KBM-7 (cell line): ENCODE measurements around the gene TBPL1.
A peak's percentile ranks its signal among the peaks of the same experiment; 100 is the strongest.
"Not testable (repeated sequence)": the region's sequence is repeated elsewhere in the genome, so short reads cannot be mapped to it uniquely, and the experiment has no call there.

Experiments used
- DNase-seq: peaks from one replicate; pipeline ENCODE4 v3.0.0-alpha.2; 2015
- in situ Hi-C: fragments of 300-500 bp; cut with MboI; formaldehyde crosslinking; loops from 2 replicates; pipeline ENCODE4 v1.14.3; 2020; ENCODE audit warnings: low sequenced_read_pairs, low pct_unique_long_range_greater_than_20kb, mixed read lengths

Gene TBPL1

DNA sequence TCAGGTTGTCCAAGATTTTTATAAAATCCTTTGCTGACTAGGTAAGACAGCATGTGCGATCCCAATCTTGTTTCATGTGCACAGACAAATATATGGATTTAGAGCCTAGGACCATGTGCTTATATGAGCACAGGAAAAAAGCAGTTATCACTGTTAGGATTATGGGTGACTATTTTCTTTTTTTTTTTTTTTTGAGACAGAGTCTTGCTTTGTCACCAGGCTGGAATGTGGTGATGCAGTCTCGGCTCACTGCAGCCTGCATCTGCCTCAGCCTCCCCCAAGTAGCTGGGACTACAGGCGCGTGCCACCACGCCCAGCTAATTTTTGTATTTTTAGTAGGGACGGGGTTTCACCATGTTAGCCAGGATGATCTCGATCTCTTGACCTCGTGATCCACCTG lies 14.8 kb downstream of the TBPL1 start:
- in situ Hi-C loops, DNase-seq: not testable (repeated sequence)

GRCh38 chr6:133969285-133969920 lies 16.4 kb downstream of the TBPL1 start:
- in situ Hi-C loops: no loop called here
- no peak for DNase-seq

DNA sequence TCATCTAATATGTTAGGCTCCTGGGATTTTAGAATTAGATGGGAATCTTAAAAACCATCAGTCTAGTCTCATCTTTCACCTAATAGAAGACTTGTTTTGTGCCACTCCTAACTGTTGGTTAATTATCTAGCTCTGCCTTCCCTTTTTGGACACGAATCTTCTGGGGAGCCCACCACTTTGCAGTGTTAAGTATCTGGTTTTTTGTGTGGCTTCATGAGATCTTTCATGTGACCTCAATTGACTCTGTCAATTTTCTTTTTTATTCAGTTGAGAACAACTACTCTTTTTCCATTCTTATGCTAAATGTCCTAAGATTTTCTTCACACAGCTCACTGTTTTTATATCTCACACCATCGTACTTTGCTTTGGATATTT lies 16.9 kb downstream of the TBPL1 start:
- in situ Hi-C loops: no loop called here
- DNase-seq: no peak

GRCh38 chr6:133971861-133972260 lies 18.8 kb downstream of the TBPL1 start:
- no peak for DNase-seq
- in situ Hi-C loops: no loop called here

GRCh38 chr6:133972388-133972787 lies 19.4 kb downstream of the TBPL1 start:
- no peak for DNase-seq
- in situ Hi-C loops: no loop called here

DNA sequence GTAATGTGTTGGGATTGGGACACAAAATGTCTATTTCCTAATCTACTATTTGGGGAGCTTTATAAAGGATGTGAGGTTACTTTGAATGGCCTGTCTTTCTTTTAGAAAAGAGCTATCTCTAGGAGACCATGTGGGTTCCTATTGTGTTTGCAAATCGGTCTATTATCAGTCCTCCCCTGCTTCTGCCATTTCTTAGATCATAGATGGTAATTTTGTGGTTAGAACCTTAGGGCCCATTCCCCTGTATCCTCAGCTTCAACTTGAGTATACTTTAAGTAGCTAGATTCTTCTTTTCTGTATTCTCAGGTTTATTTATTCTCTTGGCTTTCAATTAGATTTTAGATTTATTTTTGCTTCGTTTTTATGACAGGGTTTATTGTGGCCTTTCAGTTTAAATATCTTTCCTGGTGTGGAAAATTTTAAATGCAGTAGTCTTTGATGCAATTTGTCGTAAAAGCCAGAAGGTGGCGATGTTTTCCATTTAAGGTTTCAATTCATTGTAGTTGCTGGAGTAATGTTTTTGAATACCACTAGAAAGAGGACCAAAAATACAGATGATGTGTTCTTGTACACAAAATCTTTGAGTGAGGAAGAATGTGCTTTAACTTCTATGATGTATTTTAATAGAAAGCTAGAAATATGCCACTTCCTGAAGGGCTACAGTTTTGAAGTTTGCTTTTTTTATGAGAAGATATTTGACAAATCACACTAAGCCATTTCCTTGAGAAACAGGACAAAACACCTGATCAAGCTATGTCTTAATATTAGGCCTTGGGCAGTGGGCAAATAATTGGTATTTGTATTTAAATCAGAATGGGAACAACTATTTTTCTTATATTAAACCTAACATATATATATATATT lies 20.3 kb downstream of the TBPL1 start:
- in situ Hi-C loops: no loop called here
- peak; percentile 56 for DNase-seq

DNA sequence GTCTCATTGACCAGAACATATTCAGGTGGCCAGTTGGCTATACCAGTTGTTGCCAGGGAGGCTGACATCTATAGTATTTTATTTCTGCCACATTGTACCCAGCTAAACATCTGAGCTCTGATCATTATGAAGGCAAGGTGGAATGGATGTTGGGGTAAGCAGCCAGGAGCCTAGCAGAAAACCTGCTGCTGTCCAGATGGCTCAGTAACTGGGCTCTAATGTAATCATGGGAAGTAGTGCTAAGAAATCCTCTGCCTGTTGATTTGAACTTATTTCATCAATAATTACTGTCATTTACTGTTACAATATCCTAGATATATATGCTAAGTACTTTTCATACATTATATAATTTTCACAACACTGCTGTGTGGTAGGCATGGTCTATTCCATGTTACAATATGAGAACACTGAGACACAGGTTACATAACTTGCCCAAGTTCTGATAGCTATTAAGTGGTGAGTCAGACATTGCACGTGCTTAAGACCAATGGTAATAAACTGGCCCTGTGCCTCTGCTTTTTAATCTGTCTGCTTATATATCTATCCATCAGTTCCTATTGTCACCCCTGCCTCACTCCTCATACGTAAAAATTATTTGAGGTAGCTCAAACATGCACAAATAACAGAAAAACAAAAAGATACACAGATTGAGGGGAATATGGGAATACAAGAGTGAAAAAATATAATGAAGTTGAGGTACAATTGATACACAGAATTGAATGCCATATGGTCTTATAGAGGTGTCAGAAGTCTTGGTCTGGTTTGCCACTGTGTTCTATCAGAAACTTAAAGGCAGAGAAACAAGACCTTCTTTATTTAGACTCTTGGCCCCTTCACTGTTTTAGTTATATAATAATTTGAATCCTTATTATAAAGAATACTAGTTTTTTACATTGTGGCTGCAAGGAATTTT lies 25.2 kb downstream of the TBPL1 start:
- in situ Hi-C loops: no loop called here
- DNase-seq: no peak

- in situ Hi-C loops: no loop called here
- no peak for DNase-seq
These were observed 25.8 kb downstream of the TBPL1 start for GRCh38 chr6:133978896-133979240.

GRCh38 chr6:133979269-133979963 lies 26.4 kb downstream of the TBPL1 start:
- in situ Hi-C loops, DNase-seq: not testable (repeated sequence)

DNA sequence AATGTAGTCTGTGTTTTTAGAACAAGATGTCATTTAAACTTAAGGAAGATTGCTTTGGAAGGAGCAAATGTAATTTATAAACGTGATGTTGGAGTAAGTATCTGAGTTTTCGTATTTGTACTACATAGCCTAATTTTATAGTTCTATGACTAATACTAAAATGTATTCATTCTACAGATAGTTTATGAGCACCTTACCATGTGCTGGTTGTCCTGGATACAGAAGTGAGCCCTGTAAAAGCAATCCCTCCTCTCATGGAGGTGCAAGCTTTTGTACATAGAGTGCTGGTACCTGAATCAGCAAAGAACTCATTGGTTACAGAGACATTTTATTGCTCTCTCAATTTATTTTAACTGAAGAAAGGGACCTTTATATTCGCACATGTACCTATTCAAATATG lies 27.1 kb downstream of the TBPL1 start:
- no peak for DNase-seq
- in situ Hi-C loops: no loop called here

- in situ Hi-C loops: no loop called here
- DNase-seq: peak; percentile 96
These were observed 30.3 kb downstream of the TBPL1 start for GRCh38 chr6:133983099-133983939.

GRCh38 chr6:133985970-133986369 lies 32.9 kb downstream of the TBPL1 start:
- DNase-seq: no peak
- in situ Hi-C loops: no loop called here

DNA sequence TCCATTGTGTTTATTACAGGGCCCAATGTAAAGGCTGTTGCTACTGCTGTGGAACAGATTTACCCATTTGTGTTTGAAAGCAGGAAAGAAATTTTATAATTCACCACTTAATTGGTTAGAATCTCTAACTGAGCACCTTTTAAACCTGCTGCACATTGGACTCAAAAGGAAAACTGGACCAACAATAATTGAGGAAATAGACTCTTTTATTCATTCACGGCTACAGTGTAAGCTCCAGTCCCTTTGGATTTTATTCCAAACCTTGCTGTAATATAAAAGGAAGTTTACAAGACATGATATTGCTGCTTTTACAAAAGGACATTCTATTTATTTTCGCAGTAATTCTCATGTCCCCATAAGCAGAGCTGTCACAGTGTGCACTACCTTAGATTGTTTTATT lies 33.9 kb downstream of the TBPL1 start:
- in situ Hi-C loops: no loop called here
- no peak for DNase-seq

- DNase-seq: no peak
- in situ Hi-C loops: no loop called here
These were observed 36.5 kb downstream of the TBPL1 start for GRCh38 chr6:133989525-133989924.

- in situ Hi-C loops: no loop called here
These were observed 37.3 kb downstream of the TBPL1 start for GRCh38 chr6:133990321-133990720.

GRCh38 chr6:133991096-133991593 lies 38.1 kb downstream of the TBPL1 start:
- no peak for DNase-seq
- in situ Hi-C loops: no loop called here

More at GRCh38 chr6:133990321-133990720, 37.3 kb downstream of the TBPL1 start:
- no peak for DNase-seq

- in situ Hi-C loops: no loop called here
- no peak for DNase-seq
These were observed 40.1 kb downstream of the TBPL1 start for GRCh38 chr6:133992992-133993680.

DNA sequence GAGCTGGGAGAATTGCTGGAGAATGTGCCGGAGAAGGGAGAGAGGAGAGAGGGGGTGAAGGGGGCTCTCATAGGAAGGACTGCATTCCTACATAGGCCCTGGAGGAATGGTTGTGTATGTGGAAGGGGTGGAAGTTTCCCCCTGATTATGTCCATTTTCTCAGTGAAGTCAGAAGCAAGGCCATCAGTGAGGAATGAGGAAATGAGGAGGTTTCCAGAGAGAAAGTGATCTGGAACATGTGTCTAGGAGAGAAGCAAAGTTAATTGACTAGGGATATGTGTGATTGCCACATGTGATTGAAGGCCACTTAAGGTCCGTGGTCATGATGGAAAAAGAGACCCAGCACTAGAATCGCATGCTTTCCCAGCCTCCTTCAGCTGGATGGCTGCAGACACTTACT lies 42.3 kb downstream of the TBPL1 start:
- DNase-seq: no peak
- in situ Hi-C loops: no loop called here
